GM12864 (cell line): ENCODE measurements around the gene MESP2.
A peak's percentile ranks its signal among the peaks of the same experiment; 100 is the strongest.

Experiments used
- DNase-seq: peaks from one replicate; pipeline ENCODE4 v3.0.0-alpha.2; 2011; ENCODE audit warnings: low read depth
- H3K4me3 ChIP-seq: 2 replicates; pipeline ENCODE4 v1.5.1; 2011; ENCODE audit warnings: mild to moderate bottlenecking, low read depth, low read length, control low read depth
- CTCF ChIP-seq: IDR thresholded peaks from 2 replicates; pipeline ENCODE4 v1.5.1; 2011; ENCODE audit warnings: low read depth, mild to moderate bottlenecking, moderate library complexity, low read length, control low read depth, inconsistent platforms; ENCODE audit errors: missing control alignments

The MESP2 gene

GRCh38 chr15:89755701-89756100 is 20.4 kb upstream of the MESP2 start:
- no peak for TF ChIP-seq CTCF
- no peak for DNase-seq
- H3K4me3 ChIP-seq = no peak overlapping the region

- DNase-seq = no peak
- H3K4me3 ChIP-seq = no peak overlapping the region
- no peak for TF ChIP-seq CTCF
Observed at GRCh38 chr15:89756897-89757296, 19.2 kb upstream of the MESP2 start.

- H3K4me3 ChIP-seq = no peak overlapping the region
- TF ChIP-seq CTCF = no peak
- DNase-seq = no peak
Observed at GRCh38 chr15:89758283-89758682, 17.8 kb upstream of the MESP2 start.

DNA sequence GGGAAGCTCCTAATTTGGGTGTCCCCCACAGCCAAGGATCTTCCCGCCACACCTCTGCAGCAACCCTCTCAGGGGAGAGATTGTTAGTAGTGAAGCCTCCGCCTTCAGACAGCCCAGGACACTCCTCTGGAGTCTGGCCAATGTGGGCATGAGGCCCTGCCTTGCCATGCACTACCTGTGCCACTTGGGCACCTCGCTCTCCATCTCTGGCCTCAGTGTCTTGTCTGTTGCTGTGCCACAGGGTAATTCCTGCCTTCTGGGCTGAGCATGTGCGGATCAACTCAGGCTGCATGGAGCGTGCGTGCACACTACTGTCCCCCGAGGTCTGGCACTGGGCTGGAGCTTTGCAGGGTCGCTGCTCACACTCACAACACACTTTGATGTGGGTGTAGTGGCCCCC is 17.2 kb upstream of the MESP2 start:
- no peak overlapping the region for H3K4me3 ChIP-seq
- DNase-seq = no peak
- TF ChIP-seq CTCF = no peak

GRCh38 chr15:89759835-89760234 is 16.3 kb upstream of the MESP2 start:
- no peak overlapping the region for H3K4me3 ChIP-seq
- no peak for TF ChIP-seq CTCF
- DNase-seq = no peak

GRCh38 chr15:89760303-89761008 is 15.7 kb upstream of the MESP2 start:
- no peak for DNase-seq
- TF ChIP-seq CTCF = peak; percentile 99
- no peak overlapping the region for H3K4me3 ChIP-seq
